Thyroid gland (tissue), 4 donors: Measurements from ENCODE around the gene MDM2.

Source experiments
- POLR2A ChIP-seq, 2 donors: fragments of 450-650 bp; IDR thresholded peaks; one replicate each; pipeline ENCODE4 v1.6.1; 2017; ENCODE audit warnings: antibody characterized with exemption in 2 of 2, mild to moderate bottlenecking in 2 of 2, moderate library complexity in 1 of 2
- TF ChIP-seq, protein P1 (sequence below), 6 experiments: fragments of 200-600 bp in 3 of 6; fragments of 450-650 bp in 3 of 6; sonication (generic) in 3 of 6; IDR thresholded peaks; one replicate each; pipeline ENCODE4 v1.5.1; 2016 to 2019; ENCODE audit warnings: antibody characterized with exemption in 6 of 6, mild to moderate bottlenecking in 2 of 6, inconsistent platforms in 1 of 6, moderate library complexity in 1 of 6

DNA sequence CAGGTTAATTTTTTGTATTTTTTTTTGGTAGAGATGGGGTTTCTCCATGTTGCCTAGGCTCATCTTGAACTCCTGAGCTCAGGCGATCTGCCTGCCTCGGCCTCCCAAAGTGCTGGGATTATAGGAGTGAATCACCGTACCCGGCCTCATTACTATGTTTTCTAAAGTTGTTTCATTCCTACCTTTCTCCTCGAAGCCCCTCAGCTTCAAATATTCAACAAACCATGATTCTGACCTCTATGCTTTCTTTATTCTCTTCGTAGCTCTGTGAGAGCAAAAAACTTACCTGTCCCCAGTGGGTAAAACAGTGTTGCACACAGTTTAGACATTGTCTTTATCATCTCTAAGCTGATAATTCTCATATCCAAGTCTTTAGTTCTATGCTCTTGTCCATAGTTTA lies 26.2 kb upstream of the MDM2 start:
- TF ChIP-seq, protein P1, sequence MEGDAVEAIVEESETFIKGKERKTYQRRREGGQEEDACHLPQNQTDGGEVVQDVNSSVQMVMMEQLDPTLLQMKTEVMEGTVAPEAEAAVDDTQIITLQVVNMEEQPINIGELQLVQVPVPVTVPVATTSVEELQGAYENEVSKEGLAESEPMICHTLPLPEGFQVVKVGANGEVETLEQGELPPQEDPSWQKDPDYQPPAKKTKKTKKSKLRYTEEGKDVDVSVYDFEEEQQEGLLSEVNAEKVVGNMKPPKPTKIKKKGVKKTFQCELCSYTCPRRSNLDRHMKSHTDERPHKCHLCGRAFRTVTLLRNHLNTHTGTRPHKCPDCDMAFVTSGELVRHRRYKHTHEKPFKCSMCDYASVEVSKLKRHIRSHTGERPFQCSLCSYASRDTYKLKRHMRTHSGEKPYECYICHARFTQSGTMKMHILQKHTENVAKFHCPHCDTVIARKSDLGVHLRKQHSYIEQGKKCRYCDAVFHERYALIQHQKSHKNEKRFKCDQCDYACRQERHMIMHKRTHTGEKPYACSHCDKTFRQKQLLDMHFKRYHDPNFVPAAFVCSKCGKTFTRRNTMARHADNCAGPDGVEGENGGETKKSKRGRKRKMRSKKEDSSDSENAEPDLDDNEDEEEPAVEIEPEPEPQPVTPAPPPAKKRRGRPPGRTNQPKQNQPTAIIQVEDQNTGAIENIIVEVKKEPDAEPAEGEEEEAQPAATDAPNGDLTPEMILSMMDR (IDR thresholded peaks at IDR 0.05): no peak
- TF ChIP-seq POLR2A (IDR thresholded peaks at IDR 0.05): no peak
